Measurements from ENCODE around the gene CNTROB.

DNA sequence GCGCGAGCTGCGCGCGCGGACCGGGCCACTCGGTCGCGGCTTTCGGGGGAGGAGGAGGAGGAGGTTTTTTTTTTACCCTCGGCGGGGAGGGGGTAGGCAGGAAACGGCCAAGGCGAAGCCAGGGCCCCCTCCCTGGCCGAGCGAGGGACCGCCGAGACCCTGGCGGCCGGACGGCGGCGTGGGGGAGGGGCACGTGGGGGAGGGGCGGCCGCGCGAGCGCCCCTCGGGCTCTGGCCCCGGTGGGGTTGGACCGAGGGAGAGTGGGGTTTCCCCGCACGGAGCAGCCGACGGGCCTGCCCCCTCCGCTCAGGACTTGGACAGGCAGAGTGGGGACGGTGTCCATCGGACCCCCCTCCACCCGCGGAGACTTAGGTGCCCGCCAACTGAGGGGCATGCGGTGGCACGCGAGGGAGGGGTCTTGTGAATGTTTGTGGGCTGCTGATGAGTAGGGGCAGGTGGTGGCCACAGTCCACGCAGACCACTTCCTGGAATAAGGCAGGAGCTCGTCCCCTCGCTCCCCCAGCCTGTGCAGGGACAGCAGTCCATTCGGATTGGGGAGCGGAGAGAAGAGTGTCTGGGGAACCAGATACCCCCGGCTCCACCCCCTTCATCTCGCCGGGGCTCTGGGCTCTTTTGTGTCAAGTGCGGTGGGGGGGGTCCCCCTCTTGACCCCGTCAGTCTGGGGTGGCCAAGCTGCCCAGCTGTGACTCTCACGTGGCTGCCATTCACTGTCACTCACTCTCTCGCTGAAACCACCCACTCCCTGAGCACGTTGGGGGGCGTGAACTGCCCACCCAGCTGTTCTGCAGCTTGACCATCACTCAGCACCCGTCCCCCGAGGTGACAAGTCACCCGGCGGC is 46.4 kb upstream of the CNTROB start:
- no peak for TF ChIP-seq EZH2 (IDR thresholded peaks at IDR 0.05; ENCODE audit: borderline replicate concordance, control insufficient read depth, low read depth, low read length)
- peak; percentile 74 for TF ChIP-seq POLR2AphosphoS5 (IDR thresholded peaks at IDR 0.05; ENCODE audit: low read length)
- no peak for TF ChIP-seq HDAC2 (IDR thresholded peaks at IDR 0.05)
- TF ChIP-seq CTCF (IDR thresholded peaks at IDR 0.05 in 2 of 3, conservative IDR thresholded peaks at IDR 0.05 in 1 of 3; ENCODE audit: control insufficient read depth in 2 of 3, extremely low read depth in 1 of 3, insufficient read depth in 1 of 3, low read depth in 3 of 3, low read length in 3 of 3), result no peak
- TF ChIP-seq POLR2A (IDR thresholded peaks at IDR 0.05; ENCODE audit: low read depth, low read length), result peak; percentile 67
- TF ChIP-seq SMC3 (IDR thresholded peaks at IDR 0.05; ENCODE audit: borderline replicate concordance, low read length), result no peak
- no peak for TF ChIP-seq SREBF1 (IDR thresholded peaks at IDR 0.05; ENCODE audit: low read length)
- no peak for TF ChIP-seq SMAD1 (IDR thresholded peaks at IDR 0.05; ENCODE audit: low read depth, partially characterized antibody)
- TF ChIP-seq NFYA (IDR thresholded peaks at IDR 0.05; ENCODE audit: borderline replicate concordance, low read depth, low read length), result no peak
- TF ChIP-seq E2F4 (IDR thresholded peaks at IDR 0.05; ENCODE audit: low read depth, low read length), result no peak
- TF ChIP-seq ZBTB33 (IDR thresholded peaks at IDR 0.05), result no peak
- no peak for TF ChIP-seq HDAC6 (IDR thresholded peaks at IDR 0.05; ENCODE audit: unreplicated experiment)
- TF ChIP-seq, protein P1, sequence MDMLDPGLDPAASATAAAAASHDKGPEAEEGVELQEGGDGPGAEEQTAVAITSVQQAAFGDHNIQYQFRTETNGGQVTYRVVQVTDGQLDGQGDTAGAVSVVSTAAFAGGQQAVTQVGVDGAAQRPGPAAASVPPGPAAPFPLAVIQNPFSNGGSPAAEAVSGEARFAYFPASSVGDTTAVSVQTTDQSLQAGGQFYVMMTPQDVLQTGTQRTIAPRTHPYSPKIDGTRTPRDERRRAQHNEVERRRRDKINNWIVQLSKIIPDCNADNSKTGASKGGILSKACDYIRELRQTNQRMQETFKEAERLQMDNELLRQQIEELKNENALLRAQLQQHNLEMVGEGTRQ (IDR thresholded peaks at IDR 0.05; ENCODE audit: borderline replicate concordance, low read depth, low read length), result no peak
